HCT116 (cell line): Measurements from ENCODE around the gene BTBD9. TPM values are rescaled to one million over a fixed set of nuclear protein-coding genes. Genes with fewer than 3 reads are reported as not detected.

Source experiments
- ATAC-seq: fragments of 200-7000 bp; cut with Tn5 transposase; 2 replicates; pipeline ENCODE4 v1.9.1; 2020; ENCODE audit warnings: mild to moderate bottlenecking, moderate library complexity
- BruUV-seq: library from RNA; stranded (reverse); fragments of 400-500 nt; replicated peaks from 2 replicates; lab custom pipeline; 2021; lab: Mats Ljungman, UMichigan
- CTCF ChIA-PET: fragments of 300-600 bp; sonication (Branson Sonifier 250); formaldehyde crosslinking; loops from one replicate; lab custom pipeline; 2021; ENCODE audit warnings: antibody characterized with exemption; lab: Charles Lee
- POLR2A ChIA-PET: fragments of 300-600, 350-600 bp; sonication (Branson Sonifier 250); formaldehyde crosslinking; loops from one replicate; lab custom pipeline; 2021; ENCODE audit warnings: antibody characterized with exemption; lab: Charles Lee
- RAD21 ChIA-PET, 2 experiments: fragments of 300-600 bp; sonication (Branson Sonifier 250); formaldehyde crosslinking; loops; one replicate each; lab custom pipeline; 2023; ENCODE audit warnings: low total read pairs in 2 of 2; ENCODE audit not compliant: uncharacterized antibody in 2 of 2, unreplicated experiment in 2 of 2, low non-redundant PET in 1 of 2; lab: Charles Lee
- DNase-seq: peaks from one replicate; pipeline ENCODE4 v3.0.0-alpha.2; 2010; ENCODE audit warnings: low read depth, low spot score
- H2AFZ ChIP-seq: fragments of 200-600 bp; shearing (Covaris generic), sonication (generic); 2 replicates; pipeline ENCODE4 v1.6.1; 2017; ENCODE audit warnings: low read depth, mixed run types, mixed read lengths, antibody characterized with exemption, low read length; ENCODE audit not compliant: poor library complexity, severe bottlenecking
- H3K27ac ChIP-seq: 2 replicates; pipeline ENCODE4 v1.5.1; 2012; ENCODE audit warnings: low read depth, low read length
- H3K27me3 ChIP-seq: fragments of 200-600 bp; sonication (generic); 2 replicates; pipeline ENCODE4 v1.6.1; 2016; ENCODE audit warnings: mixed run types, low read length, mixed read lengths; ENCODE audit not compliant: insufficient read depth
- H3K36me3 ChIP-seq, 2 experiments: fragments of 200-500 bp in 1 of 2; fragments of 200-600 bp in 1 of 2; sonication (Bioruptor generic) in 1 of 2; sonication (generic) in 1 of 2; 2 replicates each; pipeline versions ENCODE4 v1.5.1 to v1.6.1; 2014 to 2016; ENCODE audit warnings: low read length in 2 of 2, inconsistent platforms in 1 of 2, mixed read lengths in 1 of 2, mixed run types in 1 of 2; ENCODE audit not compliant: insufficient read depth in 2 of 2, control insufficient read depth in 1 of 2
- H3K4me1 ChIP-seq, 2 experiments: fragments of 200-600 bp in 1 of 2; sonication (generic) in 1 of 2; 2 replicates each; pipeline versions ENCODE4 v1.5.1 to v1.6.1; 2012 to 2017; ENCODE audit warnings: low read length in 2 of 2, inconsistent platforms in 1 of 2, mild to moderate bottlenecking in 1 of 2, mixed read lengths in 1 of 2, mixed run types in 1 of 2, moderate library complexity in 1 of 2; ENCODE audit not compliant: insufficient read depth in 2 of 2, control insufficient read depth in 1 of 2
- H3K4me2 ChIP-seq: fragments of 200-600 bp; sonication (generic); 2 replicates; pipeline ENCODE4 v1.6.1; 2017; ENCODE audit warnings: mixed run types, low read length, mixed read lengths
- H3K4me3 ChIP-seq, 2 experiments: fragments of 200-600 bp in 1 of 2; sonication (generic) in 1 of 2; replicated peaks in 1 of 2; 2 replicates each; pipeline ENCODE4 v1.5.1; 2011 to 2016; ENCODE audit warnings: low read length in 2 of 2, control low read depth in 1 of 2, low read depth in 1 of 2, mild to moderate bottlenecking in 1 of 2, mixed read lengths in 1 of 2, mixed run types in 1 of 2
- H3K79me2 ChIP-seq: fragments of 200-600 bp; sonication (generic); 2 replicates; pipeline ENCODE4 v1.6.1; 2017; ENCODE audit warnings: mild to moderate bottlenecking, mixed run types, low read length, moderate library complexity, mixed read lengths; ENCODE audit not compliant: insufficient read depth
- H3K9ac ChIP-seq: fragments of 200-600 bp; sonication (generic); 2 replicates; pipeline ENCODE4 v1.6.1; 2016; ENCODE audit warnings: low read length, mixed read lengths
- H3K9me2 ChIP-seq: fragments of 200-600 bp; sonication (generic), shearing (Covaris generic); 2 replicates; pipeline ENCODE4 v1.6.1; 2017; ENCODE audit warnings: mixed run types, mild to moderate bottlenecking, moderate library complexity; ENCODE audit not compliant: insufficient read depth
- H3K9me3 ChIP-seq, 2 experiments: fragments of 200-500 bp in 1 of 2; fragments of 200-600 bp in 1 of 2; sonication (Bioruptor generic) in 1 of 2; sonication (generic) in 1 of 2; 2 replicates each; pipeline ENCODE4 v1.6.1; 2014 to 2017; ENCODE audit warnings: low read length in 2 of 2, mixed read lengths in 2 of 2, inconsistent platforms in 1 of 2, low read depth in 1 of 2, mild to moderate bottlenecking in 1 of 2, mixed run types in 1 of 2, moderate library complexity in 1 of 2; ENCODE audit not compliant: control insufficient read depth in 1 of 2, insufficient read depth in 1 of 2
- H4K20me1 ChIP-seq: fragments of 200-600 bp; sonication (generic), shearing (Covaris generic); 2 replicates; pipeline ENCODE4 v1.6.1; 2017; ENCODE audit warnings: mixed run types, mild to moderate bottlenecking, moderate library complexity; ENCODE audit not compliant: insufficient read depth
- ATF3 ChIP-seq: IDR thresholded peaks from 2 replicates; pipeline ENCODE4 v1.6.1; 2012
- CBX3 ChIP-seq: IDR thresholded peaks from 2 replicates; pipeline ENCODE4 v1.6.1; 2012; ENCODE audit warnings: low read depth
- CEBPB ChIP-seq: IDR thresholded peaks from 2 replicates; pipeline ENCODE4 v1.6.1; 2012; ENCODE audit warnings: low read depth
- CTCF ChIP-seq, 3 experiments: fragments of 200-600 bp in 1 of 3; sonication (generic) in 1 of 3; IDR thresholded peaks in 2 of 3; conservative IDR thresholded peaks in 1 of 3; 2 replicates each; pipeline ENCODE4 v1.5.1; 2012 to 2017; ENCODE audit warnings: low read depth in 2 of 3, low read length in 2 of 3, antibody characterized with exemption in 1 of 3, borderline replicate concordance in 1 of 3, control low read depth in 1 of 3, mild to moderate bottlenecking in 1 of 3, mixed read lengths in 1 of 3, mixed run types in 1 of 3, moderate library complexity in 1 of 3; ENCODE audit not compliant: insufficient read depth in 1 of 3
- EGR1 ChIP-seq: IDR thresholded peaks from 2 replicates; pipeline ENCODE4 v1.6.1; 2012; ENCODE audit warnings: low read depth
- ELF1 ChIP-seq: IDR thresholded peaks from 2 replicates; pipeline ENCODE4 v1.6.1; 2012; ENCODE audit warnings: low read depth, borderline replicate concordance
- EZH2 ChIP-seq: fragments of 200-600 bp; sonication (generic); IDR thresholded peaks from 2 replicates; pipeline ENCODE4 v1.6.1; 2017; ENCODE audit warnings: antibody characterized with exemption, mixed run types
- EZH2phosphoT487 ChIP-seq: fragments of 200-600 bp; IDR thresholded peaks from 2 replicates; pipeline ENCODE4 v1.6.1; 2018; ENCODE audit warnings: antibody characterized with exemption, borderline replicate concordance
- FOSL1 ChIP-seq: IDR thresholded peaks from 2 replicates; pipeline ENCODE4 v1.6.1; 2012; ENCODE audit warnings: low read depth
- JUND ChIP-seq: IDR thresholded peaks from 2 replicates; pipeline ENCODE4 v1.6.1; 2012
- POLR2AphosphoS5 ChIP-seq: IDR thresholded peaks from 2 replicates; pipeline ENCODE4 v1.6.1; 2011; ENCODE audit warnings: mild to moderate bottlenecking, low read depth, low read length, moderate library complexity
- RAD21 ChIP-seq: IDR thresholded peaks from 2 replicates; pipeline ENCODE4 v1.6.1; 2012; ENCODE audit warnings: low read depth, mild to moderate bottlenecking
- REST ChIP-seq: IDR thresholded peaks from 2 replicates; pipeline ENCODE4 v1.6.1; 2012; ENCODE audit warnings: low read depth
- SP1 ChIP-seq: IDR thresholded peaks from 2 replicates; pipeline ENCODE4 v1.6.1; 2012; ENCODE audit warnings: low read depth
- SRF ChIP-seq: IDR thresholded peaks from 2 replicates; pipeline ENCODE4 v1.6.1; 2012; ENCODE audit warnings: low read depth
- TCF7L2 ChIP-seq: IDR thresholded peaks from 2 replicates; pipeline ENCODE4 v1.7.0; 2011; ENCODE audit warnings: borderline replicate concordance, inconsistent platforms; ENCODE audit not compliant: insufficient read depth, insufficient read length; ENCODE audit errors: extremely low read depth
- YY1 ChIP-seq: IDR thresholded peaks from 2 replicates; pipeline ENCODE4 v1.6.1; 2011; ENCODE audit warnings: low read length, low read depth, moderate library complexity, mild to moderate bottlenecking; ENCODE audit not compliant: insufficient replicate concordance; ENCODE audit errors: extremely low read depth
- ZFX ChIP-seq: fragments of 450-650 bp; IDR thresholded peaks from 2 replicates; pipeline ENCODE4 v1.6.1; 2017
- ZNF274 ChIP-seq: fragments of 200-500 bp; sonication (Bioruptor generic); IDR thresholded peaks from 2 replicates; pipeline ENCODE4 v1.6.1; 2014; ENCODE audit warnings: mild to moderate bottlenecking, low read depth, low read length, inconsistent platforms
- intact Hi-C: fragments of 100-400 bp; cut with micrococcal nuclease; formaldehyde crosslinking; loops from 2 replicates; pipeline ENCODE4 v1.10.0; 2022
- total RNA-seq: library from RNA; stranded (reverse); gene quantifications from one replicate; pipeline ENCODE4 v1.2.1, GENCODE V29; 2021; ENCODE audit not compliant: unreplicated experiment

Gene BTBD9
- total RNA-seq, 1 experiment from 2014 or later = 10.9 TPM

- no peaks in the 10 kb centered on the region for H3K9me3 ChIP-seq
- H3K36me3 ChIP-seq = no peaks in the 10 kb centered on the region
- no peak overlapping the region for H2AFZ ChIP-seq
- H3K79me2 ChIP-seq = no peaks in the 10 kb centered on the region
- no peak for TF ChIP-seq EZH2phosphoT487
- TF ChIP-seq JUND = no peak
- no peak for TF ChIP-seq TCF7L2
- no peak for TF ChIP-seq SRF
- TF ChIP-seq CBX3 = no peak
- no peak for TF ChIP-seq RAD21
- no peak for TF ChIP-seq YY1
- TF ChIP-seq ZFX = no peak
- TF ChIP-seq EZH2 = no peak
- no peak for TF ChIP-seq FOSL1
- no peak for TF ChIP-seq ELF1
- TF ChIP-seq CTCF (IDR thresholded peaks at IDR 0.05 in 2 of 3, conservative IDR thresholded peaks at IDR 0.05 in 1 of 3; ENCODE audit: borderline replicate concordance in 1 of 3, insufficient read depth in 1 of 3, low read depth in 2 of 3, low read length in 2 of 3) = no peak
- no peak for TF ChIP-seq ATF3
- TF ChIP-seq CEBPB = no peak
- TF ChIP-seq EGR1 = no peak
- no peak for TF ChIP-seq ZNF274
- no peak for TF ChIP-seq SP1
- no peak for TF ChIP-seq POLR2AphosphoS5
- TF ChIP-seq REST = no peak
- no peaks in the 10 kb centered on the region for H4K20me1 ChIP-seq
- H3K27ac ChIP-seq = no peak overlapping the region
- H3K4me2 ChIP-seq = no peak overlapping the region
- H3K9me2 ChIP-seq = no peaks in the 10 kb centered on the region
- no peaks in the 10 kb centered on the region for H3K27me3 ChIP-seq
- H3K4me1 ChIP-seq = no peaks in the 10 kb centered on the region
- no peak overlapping the region for H3K9ac ChIP-seq
- no peak overlapping the region for H3K4me3 ChIP-seq
- no TSS peak for BruUV-seq
- ATAC-seq (no peak), DNase-seq (no peak)
- ChIA-PET CTCF (no interaction called here), RAD21 (no interaction called here), POLR2A (no interaction called here)
- intact Hi-C loops = no loop called here
Measured at GRCh38 chr6:38153798-38154345, 485.9 kb downstream of the BTBD9 start.
